Panc1 (cell line): ENCODE measurements around the gene CD300A.

Experiments
- CTCF ChIP-seq: fragments of 450-650 bp; IDR thresholded peaks from 2 replicates; pipeline ENCODE4 v1.5.1; 2017; ENCODE audit warnings: mild to moderate bottlenecking
- POLR2AphosphoS5 ChIP-seq: IDR thresholded peaks from 2 replicates; pipeline ENCODE4 v1.6.1; 2012; ENCODE audit warnings: mild to moderate bottlenecking, low read depth, low read length, moderate library complexity
- SIN3A ChIP-seq: IDR thresholded peaks from 2 replicates; pipeline ENCODE4 v1.6.1; 2012; ENCODE audit warnings: low read depth, mild to moderate bottlenecking, low read length, moderate library complexity, borderline replicate concordance; ENCODE audit not compliant: insufficient read depth
- TCF7L2 ChIP-seq: IDR thresholded peaks from 2 replicates; pipeline ENCODE4 v1.6.1; 2011; ENCODE audit warnings: mild to moderate bottlenecking, low read depth, low read length, inconsistent platforms

- no peak for TF ChIP-seq SIN3A
- TF ChIP-seq CTCF: no peak
- no peak for TF ChIP-seq POLR2AphosphoS5
- no peak for TF ChIP-seq TCF7L2
These were observed 13.9 kb downstream of the CD300A start for GRCh38 chr17:74480290-74480689.
